NCI-H1105 treated with DMSO at 0.1 percent for 48 hours (cell line): ENCODE measurements around the gene TAF4.

Experiments
- DNase-seq: peaks from one replicate; lab custom pipeline; 2025; lab: John Stamatoyannopoulos, UW

Gene TAF4

DNA sequence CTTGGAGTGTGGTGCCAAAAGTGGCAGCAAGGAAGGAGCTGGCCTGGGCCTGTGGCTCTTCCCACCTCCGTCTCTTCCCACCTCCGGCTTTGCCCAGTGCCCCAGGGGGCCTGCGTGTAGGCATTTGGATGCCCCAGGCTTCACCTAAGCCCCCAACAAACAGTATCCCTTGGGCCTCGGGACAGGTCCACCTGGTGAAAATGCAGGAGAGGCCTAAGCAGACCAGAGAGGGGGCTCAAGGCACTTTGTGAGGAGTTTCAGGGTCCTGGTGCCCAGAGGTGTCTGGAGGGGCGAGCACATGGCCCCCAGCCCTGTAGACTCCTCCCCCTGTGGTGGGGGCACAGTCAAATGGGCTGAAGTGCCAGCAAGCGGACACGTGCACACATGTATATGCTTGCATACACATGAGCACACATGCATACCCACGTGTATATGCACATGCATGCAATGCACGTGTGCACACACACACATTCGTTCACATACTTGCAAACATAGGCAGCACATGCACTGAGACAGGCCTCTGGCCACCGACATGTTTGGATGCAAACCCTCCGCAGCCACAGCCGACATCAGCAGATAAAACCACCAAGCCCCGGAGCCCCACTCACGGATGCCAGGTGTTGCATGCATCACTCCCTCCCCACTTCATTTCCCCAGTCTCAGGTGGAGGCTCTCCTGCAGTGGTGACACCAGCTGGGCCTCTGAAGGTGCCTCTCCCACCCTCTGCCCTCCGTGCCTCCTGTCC, 124.5 kb downstream of the TAF4 start:
- DNase-seq, result no peak

DNA sequence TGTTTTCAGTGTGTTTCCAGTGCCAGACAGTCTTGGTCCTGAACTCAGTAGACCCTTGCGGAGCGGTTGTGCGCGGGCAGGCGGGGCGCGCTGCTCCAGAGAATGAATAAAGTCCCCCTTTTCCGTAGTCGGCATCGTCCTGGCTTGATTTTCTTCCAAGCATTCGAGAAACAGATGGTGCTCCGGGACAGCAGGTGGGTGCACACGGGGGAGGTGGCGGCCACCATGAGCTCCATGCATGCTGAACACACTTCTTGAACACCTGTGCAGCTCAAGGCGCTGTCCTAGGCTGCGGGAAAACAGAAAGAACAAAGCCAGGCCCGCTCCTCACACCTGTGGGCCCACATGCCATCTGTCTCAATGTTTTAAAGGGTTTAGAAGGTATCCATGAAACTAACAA, 125.2 kb downstream of the TAF4 start:
- DNase-seq, result no peak

DNA sequence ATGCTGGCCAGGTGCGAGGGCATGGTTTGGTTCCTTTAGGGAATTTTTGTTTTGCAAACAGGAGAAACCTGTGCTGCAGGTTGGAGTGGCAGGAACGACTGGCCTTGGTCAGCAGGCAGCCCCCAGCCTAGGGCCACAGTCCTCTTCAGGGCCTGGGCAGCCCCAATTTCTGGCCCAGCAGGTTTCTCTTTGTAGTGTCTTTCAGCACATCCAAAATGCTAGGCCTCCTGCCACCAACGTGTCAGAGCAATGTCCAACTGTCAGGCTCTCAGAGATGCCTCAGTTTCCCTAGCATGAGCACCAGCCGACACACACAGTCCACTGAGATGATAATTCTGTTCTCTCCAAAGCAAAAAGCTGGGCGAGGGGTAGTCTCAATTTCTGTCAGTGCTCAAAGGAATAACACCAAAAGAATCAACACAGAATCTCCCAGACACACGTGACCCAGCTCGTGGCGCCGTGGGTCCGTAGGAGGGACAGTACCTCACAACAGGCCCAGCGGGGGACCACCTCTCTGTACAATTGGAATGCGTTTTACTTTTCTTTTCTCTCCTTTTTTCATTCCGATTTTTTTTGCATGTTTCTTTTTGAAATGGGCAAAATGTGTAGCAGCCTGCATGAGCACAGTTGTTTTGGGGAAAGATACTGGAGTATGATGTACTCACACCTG, 125.9 kb downstream of the TAF4 start:
- DNase-seq, result no peak

DNA sequence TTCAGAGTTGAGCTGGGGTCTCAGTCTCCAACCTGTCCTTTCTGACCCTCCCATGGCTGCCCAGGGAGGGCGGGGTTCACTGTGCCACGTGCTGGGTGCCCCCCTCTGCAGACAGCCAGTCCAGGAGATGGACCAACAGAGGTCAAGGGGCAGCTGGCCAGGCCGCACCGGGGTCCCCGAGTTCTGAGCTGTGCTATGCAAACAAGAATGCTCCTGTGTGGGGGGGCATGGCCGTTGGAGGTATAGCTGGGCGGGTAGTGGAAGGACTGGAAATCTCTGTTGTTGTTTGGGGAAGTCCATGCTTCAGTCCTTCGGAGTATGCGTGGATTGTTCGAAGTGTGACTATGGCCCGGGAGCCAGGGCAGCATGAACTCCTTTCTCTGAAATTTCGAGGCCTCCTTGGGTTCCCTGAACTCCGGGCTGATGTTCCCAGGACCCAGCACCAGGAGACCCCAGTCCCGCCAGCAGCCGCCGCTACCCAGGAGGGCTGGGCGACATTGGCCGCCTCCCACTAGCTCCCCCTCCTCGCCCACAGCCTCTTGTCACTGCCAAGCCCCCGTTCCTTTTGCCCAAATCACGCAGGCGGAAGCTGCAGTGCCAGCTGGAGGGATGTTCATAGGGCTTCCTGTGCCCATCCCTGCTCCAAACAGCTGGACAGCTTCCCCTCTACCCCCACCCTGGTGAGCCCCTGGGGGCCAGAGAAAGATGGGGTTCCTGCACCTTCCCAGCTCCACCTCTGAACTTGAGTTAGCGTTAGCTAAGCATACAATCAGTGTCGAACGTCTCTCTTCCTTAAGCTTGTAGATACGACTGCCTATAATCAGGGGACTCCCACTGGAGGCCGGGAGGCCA, 126.6 kb downstream of the TAF4 start:
- no peak for DNase-seq

DNA sequence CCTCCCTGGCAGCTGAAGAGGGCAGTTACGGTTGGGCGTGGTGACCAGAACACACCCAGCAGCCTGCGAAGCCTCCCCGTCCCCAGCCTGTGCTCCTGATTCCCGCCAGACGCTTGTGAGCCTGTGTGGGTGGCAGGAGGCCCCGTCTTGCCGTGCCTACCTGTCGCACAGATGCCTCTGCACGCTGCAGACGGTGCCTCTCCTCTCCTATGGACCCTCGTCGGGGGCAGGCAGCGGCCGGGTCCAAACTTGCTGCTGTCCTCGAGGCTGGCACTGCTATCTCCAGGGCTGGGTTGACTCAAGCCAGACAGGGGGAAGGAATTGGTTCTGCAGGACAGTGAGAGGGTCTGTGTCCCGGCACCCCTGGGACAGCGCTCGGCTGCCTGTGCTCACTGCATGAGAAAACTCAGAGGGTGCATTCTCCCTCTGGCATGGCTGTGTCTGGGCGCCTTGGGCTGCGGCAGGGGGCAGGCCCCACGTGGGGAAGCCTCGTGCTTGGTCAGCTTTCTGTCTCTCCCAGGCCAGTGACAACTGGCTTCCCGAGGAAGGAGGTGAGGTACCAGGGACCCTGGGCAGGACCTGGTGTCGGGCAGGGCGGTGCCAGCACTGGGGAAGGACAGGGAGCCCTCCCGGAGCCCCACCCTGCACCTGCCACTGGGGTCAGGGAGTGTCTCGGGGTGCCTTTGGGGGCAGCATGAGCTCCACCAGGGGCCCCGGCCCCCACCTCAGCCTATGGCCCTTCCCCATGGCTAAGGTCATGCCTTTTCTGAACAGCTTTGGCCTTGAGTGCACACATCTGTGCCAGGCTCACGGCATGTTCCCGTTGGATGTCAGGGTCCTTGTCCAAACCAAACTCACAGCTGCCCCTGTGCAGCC, 127.5 kb downstream of the TAF4 start:
- no peak for DNase-seq

DNA sequence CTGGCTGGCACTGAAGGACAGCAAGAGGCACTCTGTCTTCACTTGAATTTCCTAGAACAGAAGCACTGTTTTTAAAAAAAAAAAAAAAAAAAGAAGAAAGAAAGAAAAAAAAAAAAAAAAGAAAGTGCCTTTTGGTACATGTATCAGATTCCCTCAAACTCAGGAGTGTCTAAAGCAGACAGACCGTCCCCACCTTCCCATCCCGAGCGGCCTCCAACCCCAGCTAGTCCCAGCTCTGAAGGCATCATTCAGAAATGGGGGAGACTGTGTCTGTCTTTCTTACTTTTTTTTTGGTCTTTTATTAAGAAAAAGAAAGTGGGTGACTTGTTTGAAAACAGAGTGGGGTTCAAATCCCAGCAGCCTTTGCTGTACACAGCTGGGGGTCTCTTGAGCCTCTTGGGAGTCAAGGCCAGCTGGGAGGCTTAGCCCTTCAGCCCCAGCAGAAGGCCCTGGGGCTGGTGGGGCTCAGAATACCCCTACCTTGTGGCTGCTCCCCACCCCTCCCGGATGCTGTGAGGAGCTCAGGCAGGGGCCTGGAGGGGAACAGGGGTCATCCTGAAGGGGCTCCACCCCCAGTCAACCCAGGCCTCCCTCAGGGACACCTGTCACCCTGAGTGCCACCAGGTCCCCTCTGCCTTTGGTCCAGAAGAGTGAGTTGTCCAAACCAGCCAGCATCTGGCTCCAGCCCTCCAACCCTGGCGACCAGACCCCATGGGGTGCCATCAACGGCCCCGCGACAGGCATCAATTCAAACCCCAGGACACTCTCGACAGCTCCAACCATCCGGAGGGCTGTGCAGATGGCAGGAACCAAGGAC, 128.3 kb downstream of the TAF4 start:
- DNase-seq, result no peak

DNA sequence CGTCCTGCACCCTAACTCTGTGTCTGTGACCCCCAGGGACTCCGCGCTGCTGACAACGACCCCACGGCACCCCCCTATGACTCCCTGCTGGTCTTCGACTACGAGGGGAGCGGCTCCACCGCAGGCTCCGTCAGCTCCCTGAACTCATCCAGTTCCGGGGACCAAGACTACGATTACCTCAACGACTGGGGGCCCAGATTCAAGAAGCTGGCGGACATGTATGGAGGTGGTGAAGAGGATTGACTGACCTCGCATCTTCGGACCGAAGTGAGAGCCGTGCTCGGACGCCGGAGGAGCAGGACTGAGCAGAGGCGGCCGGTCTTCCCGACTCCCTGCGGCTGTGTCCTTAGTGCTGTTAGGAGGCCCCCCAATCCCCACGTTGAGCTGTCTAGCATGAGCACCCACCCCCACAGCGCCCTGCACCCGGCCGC, 129.0 kb downstream of the TAF4 start:
- DNase-seq, result no peak

DNA sequence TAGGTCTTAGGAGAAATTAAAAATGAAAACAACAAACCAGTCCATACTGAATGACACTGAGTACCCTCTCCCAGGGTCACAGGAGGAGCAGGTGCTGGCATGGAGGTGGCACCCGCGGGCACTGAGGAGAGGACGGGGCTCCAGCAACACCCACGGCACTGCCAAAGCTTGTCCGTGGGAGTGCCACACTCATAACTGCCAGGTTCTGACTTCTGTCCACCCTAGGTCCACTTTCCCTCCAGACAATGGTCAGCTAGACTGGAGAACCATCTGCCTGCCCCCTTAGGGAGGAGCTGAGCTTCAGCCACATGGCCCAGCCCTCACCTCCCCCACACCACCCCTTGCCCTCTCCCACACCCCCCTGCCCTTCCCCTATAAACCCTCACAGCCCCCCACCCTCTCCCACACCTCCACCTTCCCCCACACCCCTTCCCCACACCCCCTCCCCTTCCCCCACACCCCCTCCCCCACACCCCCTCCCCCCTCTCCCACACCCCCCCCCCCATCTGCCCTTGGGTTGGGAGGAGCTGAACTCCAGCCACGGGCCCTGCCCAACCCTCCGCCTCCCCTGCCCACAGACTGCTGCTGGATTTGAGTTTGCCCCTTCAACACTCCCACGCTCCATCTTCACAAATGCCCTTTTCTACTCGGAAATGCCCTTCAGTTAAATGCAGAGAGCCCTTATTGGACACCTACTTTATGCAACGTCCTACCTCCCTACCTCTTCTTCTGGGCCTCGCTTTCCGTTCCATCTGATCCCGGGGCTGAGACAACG, 129.6 kb downstream of the TAF4 start:
- DNase-seq, result no peak

DNA sequence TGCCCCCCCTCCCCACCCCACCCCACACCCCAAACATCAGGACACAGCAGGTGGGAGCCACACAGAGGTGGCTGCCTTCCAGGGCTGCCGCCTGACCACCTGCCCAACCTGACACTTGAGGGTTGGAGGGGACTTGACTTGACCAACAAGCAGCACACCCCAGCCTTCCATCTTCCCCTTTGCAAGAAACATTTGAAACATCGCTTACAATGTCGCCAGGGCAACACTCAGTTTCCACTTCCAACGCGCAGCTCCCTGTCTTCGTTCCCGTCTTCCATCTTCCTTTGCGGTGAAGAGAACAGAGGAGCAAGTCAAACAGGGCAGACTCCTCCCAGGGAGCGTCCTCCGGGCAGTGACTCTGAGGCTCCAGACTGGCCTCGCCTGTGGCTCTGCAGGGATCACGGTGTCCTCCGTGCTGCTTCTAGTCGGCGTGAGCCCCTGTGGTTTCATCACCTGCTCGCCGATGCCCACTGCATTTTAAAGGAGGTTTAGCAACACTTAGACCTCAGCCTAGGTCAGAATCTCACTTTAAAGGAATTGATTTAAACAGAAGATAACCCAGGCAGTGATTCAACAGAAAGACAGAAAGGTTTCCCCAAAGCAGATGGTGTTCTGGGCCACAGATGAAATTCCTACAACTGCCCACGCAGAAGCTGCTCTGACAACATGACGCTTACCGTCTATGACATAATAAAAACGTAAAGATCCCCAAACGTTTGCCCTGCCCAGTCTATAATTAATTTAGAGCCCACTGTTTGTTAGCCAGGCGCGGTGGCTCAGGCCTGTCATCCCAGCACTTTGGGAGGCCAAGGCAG, 130.8 kb downstream of the TAF4 start:
- DNase-seq, result no peak

DNA sequence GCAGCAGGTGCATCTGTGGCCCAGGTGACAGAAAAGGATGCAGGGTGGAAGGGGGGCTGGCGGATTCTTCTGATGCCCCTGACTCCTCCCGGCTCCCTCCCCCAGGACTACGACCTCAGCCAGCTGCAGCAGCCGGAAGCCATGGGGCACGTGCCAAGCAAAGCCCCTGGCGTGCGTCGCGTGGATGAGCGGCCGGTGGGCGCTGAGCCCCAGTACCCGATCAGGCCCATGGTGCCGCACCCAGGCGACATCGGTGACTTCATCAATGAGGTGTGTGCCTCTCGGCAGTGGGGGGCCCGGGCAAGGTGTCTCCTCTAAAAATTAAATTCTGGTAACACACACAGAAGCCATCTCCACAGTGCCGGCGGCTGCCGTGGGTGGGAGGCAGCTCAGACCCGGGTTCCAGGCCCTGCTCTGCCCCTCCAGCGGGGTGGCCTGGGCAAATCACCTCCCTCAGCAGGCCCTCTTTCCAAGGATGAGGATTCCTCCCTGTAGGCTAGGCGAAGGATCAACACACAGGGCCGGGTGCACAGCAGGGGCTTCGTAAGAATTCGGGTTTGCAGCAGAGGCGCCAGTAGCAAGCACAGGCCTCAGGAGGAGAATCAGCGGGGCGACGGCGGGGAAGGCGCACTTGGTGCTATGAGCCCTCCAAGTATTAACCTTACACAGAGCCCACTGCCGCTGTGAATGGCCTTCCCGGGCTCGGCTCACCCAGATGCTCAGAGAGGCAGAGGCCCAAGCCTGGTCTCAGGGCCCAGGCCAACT, 131.5 kb downstream of the TAF4 start:
- DNase-seq, result no peak

DNA sequence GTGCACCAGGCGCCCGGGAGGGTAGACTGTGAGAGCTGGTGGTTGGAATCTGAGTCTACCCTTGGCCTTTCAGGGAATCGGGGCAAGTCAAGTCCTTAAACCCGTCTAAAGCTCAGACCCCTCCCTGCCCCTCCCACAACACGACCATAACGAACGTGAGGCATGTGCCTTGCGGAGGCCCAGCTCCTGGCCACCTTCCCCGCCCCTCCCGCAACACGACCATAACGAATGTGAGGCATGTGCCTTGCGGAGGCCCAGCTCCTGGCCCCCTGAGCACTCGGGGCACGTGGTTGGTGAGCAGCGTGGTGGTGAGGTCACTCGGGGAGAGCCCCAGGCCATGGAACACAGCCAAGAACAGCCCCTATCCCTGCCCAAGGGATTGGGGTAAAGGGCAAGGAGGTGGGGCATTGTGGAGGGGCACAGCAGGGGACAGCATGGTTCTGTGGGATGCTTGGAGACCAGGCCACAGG, 132.2 kb downstream of the TAF4 start:
- DNase-seq, result no peak

DNA sequence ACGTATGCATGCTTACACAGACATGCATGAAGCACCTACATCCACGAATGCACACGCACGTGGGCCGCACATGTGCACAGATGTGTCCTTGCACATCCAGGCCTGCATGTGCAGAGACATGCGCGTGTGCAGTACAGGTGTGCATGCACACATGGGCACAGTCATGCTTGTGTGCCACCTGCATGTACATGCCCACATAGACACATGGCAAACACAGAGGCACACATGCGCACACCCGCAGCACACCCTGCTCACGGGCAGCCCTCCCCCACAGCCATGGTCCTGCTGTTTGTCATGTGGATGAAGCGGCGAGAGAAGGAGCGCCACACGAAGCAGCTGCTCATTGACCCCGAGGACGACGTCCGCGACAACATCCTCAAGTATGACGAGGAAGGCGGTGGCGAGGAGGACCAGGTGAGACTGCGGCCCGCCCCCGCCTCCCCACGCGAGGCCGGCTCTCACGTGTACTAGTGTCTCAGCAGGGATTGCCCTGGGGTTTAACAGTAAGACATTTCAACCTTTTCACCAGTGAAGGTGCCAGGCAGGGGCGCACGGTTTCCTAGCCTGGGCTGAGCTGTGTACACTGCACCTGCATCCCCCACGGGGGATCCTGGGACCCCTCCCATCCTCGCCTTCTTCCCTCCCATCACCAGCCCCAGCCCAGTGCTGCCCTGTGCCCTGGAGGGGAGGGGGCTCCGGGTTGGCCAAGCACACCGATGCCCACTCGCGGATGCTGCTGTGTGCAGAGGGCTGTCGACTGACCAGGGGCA, 132.8 kb downstream of the TAF4 start:
- DNase-seq, result no peak

DNA sequence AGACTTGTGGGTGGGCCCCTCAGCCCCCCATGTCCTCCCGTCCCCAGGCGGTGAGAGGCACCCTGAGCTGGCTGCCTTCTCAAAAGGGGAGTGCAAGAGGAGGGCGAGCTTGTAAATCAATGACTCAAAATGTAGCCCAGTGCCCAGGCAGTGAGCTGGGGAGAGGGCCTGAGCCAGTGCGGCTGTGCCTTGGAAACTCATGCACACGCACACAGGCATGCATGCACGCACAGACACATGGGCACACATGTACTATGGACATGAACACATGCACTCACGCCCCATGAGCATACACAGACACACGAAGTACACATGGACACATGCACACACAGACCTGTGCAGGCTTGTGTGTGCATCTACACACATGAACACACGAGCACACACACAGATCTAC, 133.5 kb downstream of the TAF4 start:
- no peak for DNase-seq

DNA sequence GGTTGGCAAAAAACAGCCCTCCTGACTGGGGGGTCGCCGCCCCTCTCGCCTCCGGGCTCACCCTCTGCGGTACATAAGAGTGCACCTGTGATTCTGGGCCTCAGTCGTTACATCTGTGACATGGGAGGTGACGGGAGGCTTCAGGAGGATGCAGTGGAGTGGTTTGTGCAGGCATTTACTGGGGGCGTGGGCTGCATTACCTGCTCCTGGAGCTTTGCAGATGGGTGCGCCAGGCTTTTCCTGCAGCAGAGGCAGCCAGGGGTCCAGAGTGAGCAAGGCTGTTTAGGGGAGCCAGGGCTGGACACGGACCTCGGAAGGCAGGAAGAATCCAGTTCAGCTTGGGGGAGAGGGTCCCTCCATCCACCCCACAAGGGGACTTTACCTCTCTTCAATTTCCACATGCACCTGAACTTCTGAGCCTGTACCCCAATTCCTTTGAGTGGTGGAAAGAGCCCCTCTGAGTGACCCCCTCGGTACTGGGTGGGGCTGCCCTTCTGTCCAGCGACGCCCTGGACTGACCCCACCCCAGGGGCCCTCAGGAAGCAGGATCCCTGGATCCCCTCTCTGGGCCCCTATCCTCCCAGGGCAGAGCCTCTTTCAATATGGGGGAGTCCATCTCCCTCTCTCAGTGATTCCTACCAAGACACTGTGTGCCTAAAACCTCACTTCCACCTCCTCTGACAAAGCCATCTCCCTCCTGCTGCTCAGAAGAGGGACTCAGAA, 134.0 kb downstream of the TAF4 start:
- no peak for DNase-seq

DNA sequence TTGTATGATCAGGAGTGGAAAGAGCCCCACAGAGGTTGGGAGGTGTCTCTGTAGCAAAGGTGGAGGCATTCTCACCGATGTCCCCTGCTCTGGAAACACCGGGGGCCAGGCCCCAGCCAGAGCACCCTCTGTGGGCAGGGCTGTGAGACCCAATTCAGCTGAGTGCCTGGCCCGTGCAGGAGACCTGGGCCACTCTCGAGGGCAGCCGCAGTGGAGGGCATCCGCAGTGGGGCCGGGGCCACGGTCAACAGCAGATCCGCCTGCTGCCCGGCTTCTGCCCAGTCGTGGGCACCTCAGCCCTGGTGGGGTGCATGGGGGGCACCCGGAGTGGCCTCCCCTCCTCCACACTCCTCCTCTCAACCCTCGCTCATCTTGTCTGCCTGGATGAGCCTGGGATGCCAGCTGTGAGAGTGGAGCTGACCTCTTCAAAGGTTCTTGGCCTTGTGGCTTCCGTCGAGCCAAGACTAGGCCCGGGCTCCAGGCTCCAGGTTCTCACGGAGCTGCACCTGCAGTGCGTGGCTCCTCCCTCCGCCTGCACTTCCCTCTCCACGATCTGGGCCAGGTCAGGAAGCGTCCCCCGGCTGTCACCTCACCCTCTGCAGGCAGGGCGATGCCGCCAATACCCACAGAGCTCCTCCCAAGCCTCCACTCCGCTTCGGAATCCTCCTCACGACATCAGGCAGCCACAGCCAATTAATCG, 134.8 kb downstream of the TAF4 start:
- no peak for DNase-seq

DNA sequence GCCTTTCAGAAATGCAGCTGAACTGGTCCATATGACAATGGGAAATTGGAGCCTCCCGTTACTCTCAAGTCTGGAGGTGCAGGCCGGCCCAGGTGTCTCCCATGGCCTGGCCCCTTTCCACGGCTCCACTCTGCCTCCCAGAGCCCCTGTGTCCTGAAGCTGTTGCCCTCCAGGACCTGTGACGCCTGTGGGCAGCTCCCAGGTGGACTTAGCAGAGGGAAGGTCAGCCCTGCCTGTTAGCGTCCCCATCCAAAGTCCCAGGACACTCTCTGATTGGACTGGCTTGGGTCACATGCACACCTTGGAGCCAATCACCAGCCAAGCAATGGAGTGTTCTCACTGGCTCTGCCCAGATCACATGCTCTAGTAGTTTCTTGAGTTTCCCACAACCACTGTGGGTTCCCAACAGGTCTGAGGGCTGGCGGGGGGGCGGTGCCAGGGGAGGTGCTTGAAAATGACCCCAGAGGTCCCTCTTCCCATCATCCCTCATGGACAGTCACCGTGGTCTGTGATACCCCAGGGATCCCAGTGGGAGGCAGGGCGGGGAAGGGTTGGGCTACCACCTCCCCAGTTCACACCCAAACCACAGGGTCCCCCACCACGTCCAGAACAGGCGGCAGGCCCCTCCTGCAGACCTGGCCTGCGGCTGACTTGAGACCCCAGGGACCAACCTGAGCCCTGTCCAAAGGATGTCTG, 135.6 kb downstream of the TAF4 start:
- no peak for DNase-seq
